SU-DHL-6 (cell line): ENCODE results near the gene MRPS5.

Source experiments
- H2AFZ ChIP-seq: fragments of 200-600 bp; sonication (generic); 2 replicates; pipeline ENCODE4 v1.6.1; 2014; ENCODE audit warnings: low read depth, mild to moderate bottlenecking, moderate library complexity, mixed read lengths, antibody characterized with exemption, low read length; ENCODE audit not compliant: severe bottlenecking
- H3F3A ChIP-seq: fragments of 200-600 bp; shearing (Covaris generic); 2 replicates; pipeline ENCODE4 v1.6.0; 2016; ENCODE audit warnings: antibody characterized with exemption, mild to moderate bottlenecking; ENCODE audit not compliant: insufficient read depth
- H3K27ac ChIP-seq: fragments of 200-600 bp; sonication (generic); 2 replicates; pipeline ENCODE4 v1.5.1; 2016; ENCODE audit warnings: low read depth, mild to moderate bottlenecking, low read length, moderate library complexity, mixed read lengths
- H3K27me3 ChIP-seq: fragments of 200-600 bp; sonication (generic), shearing (Covaris generic); 2 replicates; pipeline ENCODE4 v1.6.0; 2014; ENCODE audit warnings: mild to moderate bottlenecking, low read length
- H3K36me3 ChIP-seq: fragments of 200-600 bp; sonication (generic); 2 replicates; pipeline ENCODE4 v1.6.1; 2014; ENCODE audit warnings: mild to moderate bottlenecking, low read length, mixed read lengths
- H3K4me2 ChIP-seq: fragments of 300-600, 200-600 bp; shearing (Covaris generic), sonication (generic); 2 replicates; pipeline ENCODE4 v1.6.0; 2014; ENCODE audit warnings: low read length, low read depth, mild to moderate bottlenecking; ENCODE audit not compliant: poor library complexity, severe bottlenecking
- H3K4me3 ChIP-seq: fragments of 200-600 bp; sonication (generic); 2 replicates; pipeline ENCODE4 v1.5.1; 2014; ENCODE audit warnings: antibody characterized with exemption, low read length, mild to moderate bottlenecking, mixed read lengths; ENCODE audit not compliant: insufficient read depth, poor library complexity, severe bottlenecking
- H3K79me2 ChIP-seq: fragments of 200-600 bp; sonication (generic); 2 replicates; pipeline ENCODE4 v1.6.1; 2014; ENCODE audit warnings: mild to moderate bottlenecking, low read length, moderate library complexity; ENCODE audit not compliant: insufficient read depth
- H3K9ac ChIP-seq: fragments of 200-600 bp; sonication (generic); 2 replicates; pipeline ENCODE4 v1.7.0; 2014; ENCODE audit warnings: mild to moderate bottlenecking, low read length
- H3K9me2 ChIP-seq: fragments of 200-600 bp; sonication (generic); replicated peaks from 2 replicates; pipeline ENCODE4 v1.6.1; 2014; ENCODE audit warnings: low read length; ENCODE audit not compliant: insufficient read depth
- H3K9me3 ChIP-seq: fragments of 200-600 bp; sonication (generic); 2 replicates; pipeline ENCODE4 v1.6.1; 2014; ENCODE audit warnings: low read length, mixed read lengths; ENCODE audit not compliant: insufficient read depth
- H4K20me1 ChIP-seq: fragments of 200-600 bp; sonication (generic); 2 replicates; pipeline ENCODE4 v1.6.1; 2014; ENCODE audit warnings: low read depth, mild to moderate bottlenecking, antibody characterized with exemption, low read length, moderate library complexity, mixed read lengths
- CTCF ChIP-seq: fragments of 200-600 bp; sonication (generic); IDR thresholded peaks from one replicate; pipeline ENCODE4 v1.5.1; 2017; ENCODE audit warnings: antibody characterized with exemption, mild to moderate bottlenecking, low read length, moderate library complexity; ENCODE audit not compliant: insufficient read depth, poor library complexity, severe bottlenecking
- EZH2phosphoT487 ChIP-seq: fragments of 200-600 bp; sonication (generic), shearing (Covaris generic); conservative IDR thresholded peaks from 2 replicates; pipeline ENCODE4 v1.6.1; 2018; ENCODE audit warnings: mild to moderate bottlenecking, antibody characterized with exemption, low read length, moderate library complexity, mixed read lengths

The MRPS5 gene

GRCh38 chr2:95158441-95158840 is 36.8 kb upstream of the MRPS5 start:
- H3F3A ChIP-seq = peaks cover 4% of the 10 kb centered on the region; the same call in 1 of the 2 replicates
- no peak overlapping the region for H3K9ac ChIP-seq
- H3K27me3 ChIP-seq = no peaks in the 10 kb centered on the region
- H3K79me2 ChIP-seq = no peaks in the 10 kb centered on the region
- H2AFZ ChIP-seq = no peak overlapping the region
- H3K9me2 ChIP-seq = no peaks in the 10 kb centered on the region
- H3K27ac ChIP-seq = no peak overlapping the region
- no peaks in the 10 kb centered on the region for H4K20me1 ChIP-seq
- no peaks in the 10 kb centered on the region for H3K9me3 ChIP-seq
- H3K4me3 ChIP-seq = no peak overlapping the region
- no peaks in the 10 kb centered on the region for H3K36me3 ChIP-seq
- no peak overlapping the region for H3K4me2 ChIP-seq
- TF ChIP-seq EZH2phosphoT487 (no peak), CTCF (no peak)

DNA sequence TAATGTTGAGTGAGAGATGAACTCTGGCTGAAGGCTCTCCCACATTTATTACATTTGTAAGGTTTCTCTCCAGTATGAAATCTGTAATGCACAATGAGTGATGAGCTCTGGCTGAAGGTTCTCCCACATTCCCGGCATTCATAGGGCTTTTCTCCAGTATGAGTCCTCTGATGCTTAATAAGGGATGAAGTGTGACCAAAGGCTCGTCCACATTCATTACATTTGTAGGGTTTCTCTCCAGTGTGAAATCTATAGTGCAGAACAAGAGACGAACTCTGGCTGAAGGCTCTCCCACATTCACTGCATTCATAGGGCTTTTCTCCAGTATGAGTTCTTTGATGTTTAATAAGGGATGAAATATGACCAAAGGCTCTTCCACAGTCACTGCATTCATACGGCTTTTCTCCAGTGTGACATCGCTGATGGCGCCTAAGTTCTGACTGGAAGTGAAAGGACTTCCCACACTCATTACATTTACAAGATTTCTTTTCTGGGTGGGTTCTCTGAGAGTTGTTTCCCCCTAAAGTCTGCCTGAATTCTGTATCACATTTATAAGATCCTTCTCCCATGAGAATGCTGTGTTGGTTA is 27.9 kb upstream of the MRPS5 start:
- no peaks in the 10 kb centered on the region for H3F3A ChIP-seq
- H3K9me2 ChIP-seq = no peaks in the 10 kb centered on the region
- no peak overlapping the region for H3K4me2 ChIP-seq
- H2AFZ ChIP-seq = no peak overlapping the region
- H4K20me1 ChIP-seq = no peaks in the 10 kb centered on the region
- no peaks in the 10 kb centered on the region for H3K79me2 ChIP-seq
- no peak overlapping the region for H3K4me3 ChIP-seq
- H3K9me3 ChIP-seq = peaks cover 51% of the 10 kb centered on the region
- no peak overlapping the region for H3K27ac ChIP-seq
- no peak for TF ChIP-seq EZH2phosphoT487
- TF ChIP-seq CTCF = no peak
- H3K36me3 ChIP-seq = peaks cover 19% of the 10 kb centered on the region
- no peaks in the 10 kb centered on the region for H3K27me3 ChIP-seq
- no peak overlapping the region for H3K9ac ChIP-seq

GRCh38 chr2:95143838-95144237 is 22.2 kb upstream of the MRPS5 start:
- Histone ChIP-seq H3K9me2 (no peaks in the 10 kb centered on the region), H3K27ac (no peak overlapping the region), H3K4me3 (no peak overlapping the region), H2AFZ (no peak overlapping the region), H3K27me3 (no peaks in the 10 kb centered on the region), H3K9me3 (peaks cover 46% of the 10 kb centered on the region; the same call in 1 of the 2 replicates), H4K20me1 (no peaks in the 10 kb centered on the region), H3K9ac (no peak overlapping the region), H3F3A (no peaks in the 10 kb centered on the region), H3K36me3 (no peaks in the 10 kb centered on the region), H3K4me2 (no peak overlapping the region), H3K79me2 (no peaks in the 10 kb centered on the region)
- TF ChIP-seq CTCF (no peak), EZH2phosphoT487 (no peak)
